C4-2B (cell line): ENCODE measurements around the gene NDUFB8.

Experiments used
- CTCF ChIP-seq: fragments of 450-650 bp; conservative IDR thresholded peaks from 2 replicates; pipeline ENCODE4 v1.5.1; 2017; ENCODE audit warnings: mild to moderate bottlenecking
- ZFX ChIP-seq: fragments of 450-650 bp; IDR thresholded peaks from 2 replicates; pipeline ENCODE4 v1.6.1; 2017

- TF ChIP-seq CTCF (no peak), ZFX (no peak)
Measured at GRCh38 chr10:100544950-100545349, 15.3 kb upstream of the NDUFB8 start.
